HG03520 (cell line): ENCODE measurements around the gene OLFML2B.

Experiments used
- ATAC-seq: cut with Tn5 transposase; IDR thresholded peaks from one replicate; pipeline ENCODE4 v1.9.1; 2021; ENCODE audit warnings: mild to moderate bottlenecking, moderate library complexity; ENCODE audit not compliant: unreplicated experiment

The OLFML2B gene

DNA sequence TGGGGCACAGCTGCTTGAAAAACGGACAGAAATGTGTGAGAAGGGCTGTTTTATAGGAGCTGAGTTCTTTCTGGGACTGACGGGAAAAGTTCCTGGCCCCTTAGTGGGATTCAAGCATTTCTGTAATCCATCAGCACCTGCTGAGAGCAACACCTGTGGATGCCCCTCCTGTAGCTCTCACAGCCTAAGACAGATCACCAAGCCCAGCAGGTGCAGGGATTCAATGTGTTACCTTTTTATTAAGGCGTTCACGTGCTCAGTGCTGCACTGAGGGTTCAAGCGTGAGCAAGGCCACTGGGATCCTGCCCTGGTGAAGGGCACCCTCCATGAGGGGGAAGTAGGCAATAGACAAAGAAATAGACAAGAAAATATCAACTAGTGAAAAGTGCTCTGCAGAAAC is 14.9 kb downstream of the OLFML2B start:
- ATAC-seq, result no peak

DNA sequence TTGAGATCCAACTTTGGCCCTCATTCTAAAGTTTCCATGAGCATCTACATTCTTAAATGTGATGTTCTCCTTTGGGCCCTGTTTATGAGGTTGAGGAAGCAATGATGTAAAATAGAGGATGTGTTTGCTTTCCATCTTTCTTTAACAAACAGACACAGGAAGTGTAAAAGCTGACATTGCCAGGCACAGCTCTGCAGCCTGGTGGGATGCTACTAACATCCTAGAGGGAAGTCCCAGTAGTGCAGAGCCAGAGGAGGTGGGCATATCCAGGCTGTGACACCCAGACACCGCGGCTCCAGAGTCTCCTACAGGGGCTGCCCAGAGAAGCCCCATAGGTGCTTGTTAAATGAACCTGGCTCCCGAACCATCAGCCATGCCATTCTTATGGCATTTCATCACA is 16.2 kb downstream of the OLFML2B start:
- ATAC-seq, result no peak

DNA sequence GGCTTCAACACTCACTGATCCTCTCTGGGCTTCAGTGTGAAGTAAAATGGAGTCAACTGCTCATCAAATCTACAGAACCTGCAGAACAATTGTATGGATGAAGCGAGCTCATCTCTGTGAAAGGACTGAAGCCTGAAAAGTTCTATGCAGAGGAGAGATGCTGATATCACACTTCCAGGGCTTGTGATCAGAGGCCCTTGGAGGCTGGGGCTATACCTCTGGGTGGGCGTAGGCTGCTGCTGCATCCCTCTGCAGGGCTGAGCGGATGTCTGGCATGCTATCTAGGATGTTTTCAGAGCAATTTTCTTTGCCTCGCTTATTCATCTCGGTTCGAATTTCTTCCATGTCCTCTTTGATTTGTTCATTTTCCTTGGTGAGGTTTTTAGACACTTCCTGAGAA is 17.6 kb downstream of the OLFML2B start:
- ATAC-seq, result no peak

DNA sequence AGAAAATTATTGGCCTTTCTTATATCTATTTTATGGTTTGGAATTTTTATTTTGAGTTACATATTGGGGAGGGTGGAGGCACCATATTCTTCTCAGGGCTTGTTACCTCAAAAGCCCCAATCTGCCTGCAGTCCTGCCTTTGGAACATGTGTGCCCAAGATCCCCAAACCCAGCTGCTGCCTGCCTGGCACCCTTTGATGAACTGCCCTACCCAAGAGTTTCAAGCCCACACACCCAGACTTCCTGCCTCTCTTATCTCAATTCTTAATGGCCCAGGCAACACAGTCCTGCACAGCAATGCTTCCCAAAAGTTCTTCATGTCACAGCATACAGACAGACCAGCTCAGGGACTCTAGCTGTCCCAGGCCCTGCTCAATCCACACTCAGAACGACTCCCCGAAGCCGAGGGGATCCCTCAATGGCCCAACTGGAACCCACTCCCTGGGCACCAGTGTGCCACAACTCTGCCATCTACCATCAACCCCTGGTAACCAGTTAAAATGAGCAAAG is 19.2 kb downstream of the OLFML2B start:
- no peak for ATAC-seq

DNA sequence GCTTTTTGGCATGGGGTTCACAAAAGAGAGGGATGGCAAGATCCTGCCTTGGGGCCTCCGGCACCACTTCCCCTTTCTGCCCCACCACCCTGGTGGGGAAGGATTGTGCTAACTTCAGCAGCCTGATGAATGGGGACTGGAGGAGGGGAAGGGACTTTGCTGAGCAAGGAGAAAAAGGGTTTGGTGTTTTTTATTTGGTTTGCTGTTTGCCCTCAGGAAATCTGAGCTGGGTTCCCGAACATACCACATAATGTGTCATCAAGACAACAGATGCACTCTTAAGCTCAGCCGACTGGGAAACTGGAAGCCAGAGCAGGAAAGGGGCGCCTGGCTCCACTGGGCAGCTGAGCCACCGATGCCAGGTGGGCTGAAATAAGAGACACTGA is 19.8 kb downstream of the OLFML2B start:
- no peak for ATAC-seq

DNA sequence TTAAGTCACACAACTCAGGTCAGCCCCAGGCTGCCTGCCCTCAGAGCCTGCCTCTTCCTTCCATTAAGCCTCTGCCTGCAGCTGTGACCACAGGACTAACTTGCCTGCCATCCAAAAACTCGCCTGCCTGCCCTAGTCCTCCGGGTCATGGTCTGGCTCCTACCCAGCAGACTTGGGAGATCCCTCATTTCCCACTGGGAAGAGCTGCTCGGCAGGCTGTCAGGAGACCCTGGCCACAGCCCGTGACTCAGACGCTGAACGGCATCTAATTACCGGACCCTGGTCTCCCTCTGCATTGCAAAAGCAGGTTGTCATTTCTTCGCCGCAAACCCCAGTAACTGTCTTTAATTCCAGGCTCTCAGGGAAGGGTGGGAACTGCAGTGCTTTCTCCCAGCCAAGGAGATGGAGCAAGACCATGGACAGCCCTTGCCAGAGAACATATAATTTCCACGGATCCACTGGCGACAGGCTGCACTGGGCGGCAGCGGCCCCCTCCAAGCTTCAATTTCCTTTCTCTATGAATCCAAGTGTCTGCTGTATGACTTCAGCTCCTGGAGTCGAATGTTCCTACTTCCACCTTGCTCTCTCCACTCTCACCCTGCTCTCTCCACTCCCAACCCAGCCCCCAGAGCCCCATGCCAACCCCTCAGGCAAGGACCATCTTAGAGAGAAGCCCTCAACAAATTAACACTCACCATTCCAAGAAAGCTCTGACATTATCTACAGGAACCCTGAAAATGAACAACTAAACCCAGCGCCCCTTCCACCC is 20.4 kb downstream of the OLFML2B start:
- no peak for ATAC-seq

DNA sequence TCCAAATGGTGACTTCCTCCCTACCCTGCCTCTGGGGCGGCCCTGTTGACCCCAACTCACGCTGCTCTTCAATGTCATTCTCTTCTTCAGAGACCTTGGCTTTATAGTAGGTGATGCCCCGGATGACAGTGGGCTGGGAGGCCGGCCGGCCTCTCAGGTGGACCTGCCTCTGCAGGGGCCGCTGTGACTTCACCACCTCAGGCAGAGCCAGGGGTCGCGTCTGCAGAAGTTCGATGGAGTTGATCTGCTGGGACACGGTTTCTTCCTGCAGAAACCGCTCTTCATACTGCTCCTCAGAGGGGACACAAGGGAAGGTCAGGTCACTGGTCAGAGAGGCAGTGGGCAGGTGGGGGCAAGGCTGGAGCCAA is 23.6 kb downstream of the OLFML2B start:
- ATAC-seq, result no peak

DNA sequence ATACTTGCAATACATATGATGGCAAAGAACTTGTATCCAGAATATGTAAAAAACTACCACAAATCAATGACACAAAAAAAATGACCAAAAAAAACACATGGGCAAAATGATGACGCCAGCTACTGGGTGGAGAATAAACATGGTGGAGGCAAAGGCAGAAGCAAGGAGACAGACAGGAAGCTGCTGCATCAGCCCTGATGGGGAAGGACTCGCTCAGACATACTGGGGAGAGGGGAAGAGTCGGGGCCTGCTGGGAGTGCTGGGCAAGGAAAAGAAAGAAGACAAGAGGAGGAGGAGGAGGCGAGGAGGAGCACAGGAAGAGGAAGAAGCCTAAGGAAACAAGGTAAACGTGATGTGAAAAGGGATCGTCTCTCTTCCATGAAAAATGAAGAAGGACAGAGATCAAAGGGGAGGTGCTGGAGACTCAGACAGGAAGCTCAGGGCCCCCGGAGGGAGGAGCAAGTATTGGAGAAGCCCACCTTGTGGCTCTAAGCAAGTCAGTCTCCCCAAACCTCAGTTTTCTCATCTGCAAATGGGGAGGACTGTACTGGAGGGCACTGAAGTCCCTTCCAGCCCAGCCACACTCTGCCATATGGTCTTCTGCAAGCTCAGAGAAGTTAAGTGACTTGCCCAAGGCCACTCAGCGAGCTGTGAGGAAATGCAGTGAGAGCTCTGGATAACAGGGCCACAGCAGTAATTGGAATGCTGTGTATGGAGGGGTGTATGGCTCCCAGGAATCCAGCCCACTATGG is 24.2 kb downstream of the OLFML2B start:
- no peak for ATAC-seq

DNA sequence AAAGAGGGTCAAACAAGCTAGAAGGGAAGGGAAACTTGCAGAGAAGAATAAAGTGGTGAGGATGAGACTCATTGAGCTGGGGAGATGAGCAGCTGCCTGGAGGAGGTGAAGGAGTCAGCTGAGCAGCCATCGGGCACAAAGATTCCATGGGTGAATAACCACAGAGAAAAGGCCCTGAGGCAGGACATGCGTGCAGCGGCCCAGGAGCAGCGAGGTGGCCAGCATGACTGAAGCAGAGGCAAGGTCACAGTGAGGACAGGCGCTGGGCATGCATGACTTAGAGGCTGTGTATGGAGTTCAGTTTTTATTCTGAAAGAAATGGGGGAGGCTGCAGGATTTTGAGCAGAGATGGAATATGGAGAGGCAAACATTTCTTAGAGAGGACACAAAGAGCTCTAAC is 24.9 kb downstream of the OLFML2B start:
- ATAC-seq, result no peak

DNA sequence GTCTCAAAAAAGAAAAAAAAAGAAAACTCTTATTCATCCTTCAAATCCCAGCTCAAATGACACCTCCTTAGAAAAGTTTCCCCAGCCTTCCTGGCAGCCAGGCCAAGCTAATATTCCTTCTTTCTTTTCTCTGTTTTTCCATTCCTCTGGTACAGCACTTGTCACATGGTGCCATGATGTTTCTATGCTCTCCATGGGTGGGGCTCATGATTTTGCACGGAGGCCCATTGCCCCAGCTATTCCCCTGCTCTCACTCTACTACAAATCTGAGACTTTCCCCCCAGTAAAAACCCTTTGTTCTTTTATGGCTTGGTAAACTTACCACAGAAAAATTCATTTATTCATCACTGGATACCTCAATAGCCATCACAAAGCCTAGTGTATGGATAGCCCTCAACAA is 26.5 kb downstream of the OLFML2B start:
- no peak for ATAC-seq

DNA sequence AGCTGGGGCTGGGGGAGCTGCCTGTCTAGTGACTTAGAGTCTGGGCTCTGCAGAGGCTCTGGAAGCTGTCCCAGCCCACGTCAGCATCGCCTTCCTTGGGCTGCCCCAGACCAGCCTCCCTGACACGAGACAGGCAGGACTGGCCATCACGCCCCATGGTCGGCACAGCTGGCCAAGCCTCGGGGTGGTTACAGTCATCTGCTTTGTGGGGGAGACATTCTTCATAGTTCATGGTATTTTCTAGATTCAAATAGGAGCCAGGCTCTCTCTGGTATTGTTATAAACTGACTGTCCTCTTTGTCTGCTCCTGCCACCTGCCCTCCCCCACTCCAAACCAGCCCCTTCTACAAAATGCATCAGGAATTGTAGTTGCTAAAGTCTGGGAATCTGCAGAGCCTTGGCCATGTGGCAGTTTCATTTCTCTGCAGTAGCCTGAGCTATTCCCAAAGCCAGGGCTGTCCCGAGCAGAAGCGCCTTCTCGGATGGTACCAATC is 29.4 kb downstream of the OLFML2B start:
- no peak for ATAC-seq

DNA sequence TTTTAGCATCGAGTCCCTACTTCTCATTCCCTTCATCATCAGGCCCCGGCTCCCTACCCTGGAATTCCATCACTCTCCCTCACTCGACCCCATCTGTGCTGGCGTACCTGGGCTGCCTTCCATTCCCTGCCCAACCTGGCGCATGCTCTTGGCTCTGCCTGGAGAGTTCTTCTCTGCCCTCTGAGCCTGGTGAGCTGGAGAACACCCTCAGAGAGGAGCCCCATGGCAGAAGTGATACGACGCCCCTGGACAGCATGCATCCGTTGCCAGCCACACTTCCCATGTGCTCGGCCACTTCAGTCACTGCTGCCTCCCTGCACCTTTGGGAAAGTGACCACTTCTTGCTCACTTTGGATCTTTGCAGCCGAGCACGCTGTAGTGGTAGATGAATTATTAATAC is 30.1 kb downstream of the OLFML2B start:
- ATAC-seq, result no peak

DNA sequence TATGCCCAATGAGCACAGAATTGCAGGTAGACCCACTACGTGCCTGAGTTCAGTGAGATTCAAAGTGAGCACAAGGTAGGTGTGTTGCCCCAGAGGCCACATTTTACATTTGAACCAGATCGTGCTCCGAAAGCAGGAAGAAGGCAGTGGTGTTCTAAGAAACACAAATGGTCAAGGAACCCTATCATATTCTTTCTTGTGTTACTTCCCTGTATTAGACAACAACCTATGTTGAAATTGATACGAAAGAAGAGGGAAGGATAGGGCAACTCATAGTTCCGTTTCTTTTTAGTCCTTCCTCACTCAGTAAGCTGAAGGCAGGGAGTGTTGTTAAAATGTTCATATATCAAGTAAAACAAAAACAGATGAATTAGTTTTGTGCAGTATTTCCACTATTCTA is 33.9 kb downstream of the OLFML2B start:
- no peak for ATAC-seq

DNA sequence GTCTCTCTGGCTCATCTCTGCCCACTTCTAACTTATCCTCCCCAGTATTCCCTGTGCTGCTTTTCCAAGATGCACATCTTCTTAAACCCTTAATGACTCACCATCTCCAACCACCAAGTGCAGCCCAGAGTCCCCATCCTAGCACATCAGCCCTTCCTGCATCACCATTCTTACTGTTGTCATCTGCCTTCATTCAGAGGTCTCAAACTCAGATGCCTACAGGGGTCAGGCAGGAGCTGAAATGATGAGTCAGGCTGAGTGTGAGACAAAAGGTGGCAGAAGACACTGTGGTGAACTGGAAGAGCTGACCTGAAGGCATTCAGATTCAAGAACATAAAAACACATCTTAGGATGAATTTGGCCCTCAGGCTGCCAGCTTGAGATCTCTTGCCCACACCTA is 34.6 kb downstream of the OLFML2B start:
- ATAC-seq, result no peak

DNA sequence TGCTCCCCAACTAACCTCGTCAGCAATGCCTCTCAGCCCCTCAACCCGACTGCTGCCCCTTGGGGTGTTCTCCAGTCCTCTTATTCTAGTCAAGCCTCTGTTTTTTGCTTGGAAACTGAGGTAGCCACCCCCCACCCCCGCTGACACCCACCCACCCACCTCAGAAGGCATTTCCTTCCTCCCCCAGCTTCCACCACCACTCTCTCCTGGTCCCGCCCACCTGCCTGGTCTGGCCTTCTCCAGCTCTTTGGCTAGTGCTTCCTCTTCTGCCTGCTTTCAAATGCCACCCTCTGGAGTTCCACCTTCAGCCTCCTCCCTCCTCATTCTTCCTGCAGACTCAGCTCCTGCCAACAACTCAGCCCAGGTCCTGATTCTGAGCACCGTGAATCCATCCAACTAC is 35.3 kb downstream of the OLFML2B start:
- no peak for ATAC-seq

DNA sequence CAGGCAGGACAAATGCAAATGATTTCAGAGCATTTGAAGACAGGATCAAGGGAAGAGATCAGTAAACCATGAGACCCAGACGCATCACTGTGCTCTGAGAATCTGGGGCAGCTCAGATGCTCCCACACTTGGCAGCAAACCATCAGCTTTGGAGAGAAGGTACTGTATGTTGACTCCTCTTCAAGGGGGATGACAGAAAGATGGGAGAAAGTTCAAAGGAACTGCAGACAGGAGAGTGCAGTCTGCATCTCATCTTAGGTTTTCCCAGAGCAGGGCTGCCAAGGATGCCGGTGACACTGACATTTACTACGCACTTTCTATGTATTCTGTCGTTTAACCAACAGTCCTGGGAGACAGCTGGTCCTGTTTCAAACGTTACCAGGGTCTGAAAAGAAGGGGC is 35.8 kb downstream of the OLFML2B start:
- ATAC-seq, result no peak

DNA sequence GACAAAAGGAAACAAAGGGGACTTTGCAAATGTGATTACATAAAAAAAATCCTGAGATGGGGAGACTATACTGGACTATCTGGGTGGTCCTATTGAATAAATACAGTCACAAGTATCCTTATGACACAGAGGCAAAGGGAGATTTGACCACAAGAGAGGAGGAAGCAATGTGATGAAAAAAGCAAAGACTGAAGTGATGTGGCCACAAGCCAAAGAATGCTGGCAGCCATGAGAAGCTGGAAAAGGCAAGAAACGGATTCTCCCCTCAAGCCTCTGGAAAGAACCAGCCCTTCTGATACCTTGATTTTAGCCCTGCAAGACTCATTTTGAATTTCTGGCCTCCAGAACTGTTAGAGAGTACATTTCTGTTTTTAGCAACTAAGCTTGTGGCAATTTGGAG is 36.4 kb downstream of the OLFML2B start:
- ATAC-seq, result no peak

DNA sequence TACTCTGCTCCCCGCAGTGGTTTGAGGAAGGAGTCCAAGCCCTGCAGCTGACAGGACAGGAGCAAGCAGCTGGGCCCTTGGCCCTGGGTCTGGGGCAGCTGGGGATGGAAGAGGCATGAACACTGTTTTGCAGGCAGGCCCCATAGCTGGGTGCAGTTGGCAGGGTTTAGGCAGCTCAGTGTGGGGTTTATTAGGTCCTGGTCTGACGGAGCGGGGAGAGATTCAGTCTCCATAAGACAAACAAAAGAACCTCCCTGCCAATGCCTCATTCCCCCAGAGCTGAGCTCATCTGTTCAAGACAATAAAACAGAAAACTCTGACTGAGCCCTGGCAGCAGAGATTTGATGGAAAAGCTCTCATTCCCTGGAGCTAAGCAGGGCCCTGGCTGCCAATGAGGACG is 37.3 kb downstream of the OLFML2B start:
- no peak for ATAC-seq

DNA sequence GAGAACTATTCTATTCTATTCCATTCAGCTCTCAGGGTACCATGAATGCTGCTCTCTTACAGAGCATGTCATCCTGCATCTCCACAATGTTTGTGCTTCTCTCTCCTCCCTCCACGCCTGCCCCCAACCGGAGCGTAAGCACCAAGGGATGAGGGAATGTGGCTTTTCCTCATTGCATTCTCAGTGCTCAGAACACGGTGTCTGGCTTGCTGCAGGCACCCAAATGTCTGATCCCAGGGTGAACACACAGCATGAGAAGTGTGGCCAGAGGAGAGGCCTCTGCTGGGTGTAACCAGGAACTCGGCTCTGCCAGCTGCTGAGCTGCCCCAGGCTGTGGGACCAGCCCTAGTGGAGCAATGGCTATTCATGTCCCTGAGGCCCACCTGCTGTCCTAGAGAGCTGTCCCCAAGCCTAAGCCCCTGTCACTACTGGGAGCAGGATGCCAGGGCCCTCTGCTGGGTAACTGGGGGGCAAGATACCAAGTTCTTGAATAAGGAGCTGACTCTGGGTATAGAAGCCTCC is 38.3 kb downstream of the OLFML2B start:
- no peak for ATAC-seq

DNA sequence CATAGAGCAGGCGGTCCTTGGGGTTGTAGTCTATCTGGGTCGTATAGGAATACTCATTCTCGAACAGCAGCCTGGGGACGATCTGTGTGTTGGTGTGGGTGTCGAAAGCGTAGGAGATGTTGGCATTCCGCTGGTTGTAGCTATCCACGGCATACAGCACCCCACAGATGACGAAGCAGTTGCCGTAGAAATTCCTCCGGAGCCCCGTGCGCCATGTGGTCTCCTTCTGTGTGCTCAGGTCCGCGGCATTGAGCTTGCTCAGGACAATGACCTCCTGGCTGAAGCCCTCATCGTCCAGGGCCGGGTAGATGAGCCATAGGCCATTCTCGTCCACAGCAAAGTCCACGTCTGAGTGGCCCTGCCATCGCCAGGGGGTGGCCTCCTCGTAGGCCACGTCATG is 39.9 kb downstream of the OLFML2B start:
- no peak for ATAC-seq

DNA sequence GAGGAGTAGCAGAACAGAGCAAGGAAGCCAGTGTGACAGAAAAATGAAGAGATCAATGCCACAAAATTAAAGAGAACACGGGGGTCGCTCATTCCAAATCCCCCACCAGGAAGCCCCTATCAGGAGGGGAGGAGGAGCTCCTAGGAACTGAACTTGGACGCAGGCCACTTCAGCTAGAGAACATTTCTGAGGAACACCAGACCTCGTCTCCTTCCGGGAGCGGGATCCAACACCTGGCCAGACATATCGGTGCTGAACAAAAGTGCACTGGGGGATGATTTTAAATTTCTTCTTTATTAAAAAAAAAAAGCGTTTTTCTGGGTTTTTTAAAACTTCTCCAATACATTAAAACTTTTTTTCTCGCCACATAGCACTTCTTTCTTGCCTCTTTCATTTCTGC is 40.8 kb downstream of the OLFML2B start:
- no peak for ATAC-seq

DNA sequence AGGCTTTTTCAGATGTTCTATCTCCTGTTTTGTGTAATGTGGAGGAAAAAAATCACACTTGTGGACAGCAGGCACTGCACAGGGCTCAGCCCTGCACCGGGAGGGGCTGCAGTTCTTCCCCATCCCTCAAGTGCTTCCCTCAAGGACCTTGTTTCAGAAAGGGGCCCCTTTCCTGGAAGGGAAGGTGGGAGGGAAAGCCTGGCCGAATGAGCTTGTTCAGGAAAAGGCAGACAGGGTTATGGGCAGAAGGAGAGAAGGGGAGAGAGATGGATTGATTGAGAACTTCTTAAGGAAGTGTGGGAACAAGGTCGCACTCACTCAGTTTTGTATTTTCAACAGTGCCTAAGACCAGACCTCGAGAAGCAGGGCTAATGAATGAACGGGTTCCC is 41.2 kb downstream of the OLFML2B start:
- ATAC-seq, result no peak
